Jurkat, Clone E6-1 (cell line): Measurements from ENCODE around the gene ONECUT3.

Experiments
- DNase-seq: peaks from one replicate; pipeline ENCODE4 v3.0.0-alpha.2; 2011; ENCODE audit warnings: low read depth, low spot score
- H3K4me3 ChIP-seq: 2 replicates; pipeline ENCODE4 v1.5.1; 2011; ENCODE audit warnings: mild to moderate bottlenecking, low read length, control low read depth, moderate library complexity

Gene ONECUT3

GRCh38 chr19:1807695-1808394 lies 54.5 kb downstream of the ONECUT3 start:
- H3K4me3 ChIP-seq: no peak overlapping the region
- no peak for DNase-seq

- H3K4me3 ChIP-seq: no peak overlapping the region
- no peak for DNase-seq
Observed at GRCh38 chr19:1808395-1808731, 55.1 kb downstream of the ONECUT3 start.

GRCh38 chr19:1809678-1810077 lies 56.4 kb downstream of the ONECUT3 start:
- no peak overlapping the region for H3K4me3 ChIP-seq
- no peak for DNase-seq

- no peak for DNase-seq
- peak overlapping the region; percentile 77 for H3K4me3 ChIP-seq
Observed at GRCh38 chr19:1810439-1811160, 57.3 kb downstream of the ONECUT3 start.

- no peak for DNase-seq
- peak overlapping the region; percentile 77 for H3K4me3 ChIP-seq
Observed at GRCh38 chr19:1811472-1811894, 58.2 kb downstream of the ONECUT3 start.

GRCh38 chr19:1811942-1812425 lies 58.7 kb downstream of the ONECUT3 start, which contains the start of gene ATP8B3:
ATP8B3 (minus strand) TSS chr19:1812276; CDS start chr19:1811736, 540 bp downstream.
- no peak for DNase-seq
- H3K4me3 ChIP-seq: peak within 1 kb of the TSS; percentile 77

- DNase-seq: peak; percentile 97
- H3K4me3 ChIP-seq: peak overlapping the region; percentile 77
Observed at GRCh38 chr19:1812426-1813191, 59.3 kb downstream of the ONECUT3 start.

- no peak for DNase-seq
- peak overlapping the region; percentile 77 for H3K4me3 ChIP-seq
Observed at GRCh38 chr19:1813192-1814182, 60.2 kb downstream of the ONECUT3 start.

- no peak overlapping the region for H3K4me3 ChIP-seq
- DNase-seq: no peak
Observed at GRCh38 chr19:1814391-1814790, 61.1 kb downstream of the ONECUT3 start.

- DNase-seq: no peak
- no peak overlapping the region for H3K4me3 ChIP-seq
Observed at GRCh38 chr19:1814833-1815604, 61.7 kb downstream of the ONECUT3 start.

- H3K4me3 ChIP-seq: no peak overlapping the region
- DNase-seq: no peak
Observed at GRCh38 chr19:1815605-1816529, 62.6 kb downstream of the ONECUT3 start.

GRCh38 chr19:1816530-1817298 lies 63.4 kb downstream of the ONECUT3 start:
- no peak overlapping the region for H3K4me3 ChIP-seq
- DNase-seq: no peak

- no peak overlapping the region for H3K4me3 ChIP-seq
- no peak for DNase-seq
Observed at GRCh38 chr19:1817553-1818179, 64.4 kb downstream of the ONECUT3 start.

- no peak overlapping the region for H3K4me3 ChIP-seq
- no peak for DNase-seq
Observed at GRCh38 chr19:1818549-1819195, 65.4 kb downstream of the ONECUT3 start.
